ENCODE data around the gene PDXDC1.
A peak's percentile ranks its signal among the peaks of the same experiment; 100 is the strongest.
"Not testable (repeated sequence)": the region's sequence is repeated elsewhere in the genome, so short reads cannot be mapped to it uniquely, and the experiment has no call there.

PDXDC1 gene

DNA sequence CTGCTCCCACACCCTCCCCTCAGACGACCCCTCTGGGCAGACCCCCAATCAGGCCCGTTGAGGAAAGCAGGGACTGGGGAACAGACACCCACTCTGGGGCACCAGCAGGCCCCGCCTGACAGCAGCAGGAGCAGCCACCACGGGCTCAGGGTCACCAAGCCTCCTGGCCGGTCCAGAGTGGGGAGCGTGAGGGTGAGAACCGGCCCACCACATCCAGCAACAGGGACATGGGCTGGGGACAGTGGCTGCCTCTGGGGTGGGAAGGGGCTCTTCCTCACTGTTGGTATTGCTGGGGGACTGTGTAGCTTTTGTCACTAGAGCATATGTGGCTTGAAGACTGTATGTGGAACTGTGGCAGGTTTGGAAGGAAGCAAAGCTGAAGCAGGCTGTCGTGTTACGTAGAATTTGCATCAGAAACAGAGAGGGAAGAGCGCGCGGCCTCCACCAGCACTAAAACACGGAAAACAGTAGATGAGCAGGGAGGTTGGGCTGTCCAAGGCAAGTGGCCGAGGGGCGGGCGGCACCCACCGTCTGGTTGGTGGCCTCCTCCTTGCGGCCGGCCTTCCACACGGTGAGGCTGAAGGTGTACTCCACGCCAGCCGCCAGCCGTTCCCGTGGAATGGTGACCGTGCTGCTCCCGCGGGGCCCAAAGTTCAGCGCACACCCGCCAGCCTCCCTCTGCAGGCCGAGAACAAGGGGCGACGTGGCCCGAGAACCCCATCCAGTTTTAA lies 160.1 kb downstream of the PDXDC1 start:
- DNase-seq (ENCODE audit: low spot score) = not testable (repeated sequence)

GRCh38 chr16:15135483-15136360 lies 160.9 kb downstream of the PDXDC1 start:
- not testable (repeated sequence) for DNase-seq (ENCODE audit: low spot score)

GRCh38 chr16:15137514-15137913 lies 162.7 kb downstream of the PDXDC1 start:
- DNase-seq (ENCODE audit: low spot score) = not testable (repeated sequence)

- not testable (repeated sequence) for DNase-seq (ENCODE audit: low spot score)
Measured at GRCh38 chr16:15140444-15141365, 165.9 kb downstream of the PDXDC1 start.

DNA sequence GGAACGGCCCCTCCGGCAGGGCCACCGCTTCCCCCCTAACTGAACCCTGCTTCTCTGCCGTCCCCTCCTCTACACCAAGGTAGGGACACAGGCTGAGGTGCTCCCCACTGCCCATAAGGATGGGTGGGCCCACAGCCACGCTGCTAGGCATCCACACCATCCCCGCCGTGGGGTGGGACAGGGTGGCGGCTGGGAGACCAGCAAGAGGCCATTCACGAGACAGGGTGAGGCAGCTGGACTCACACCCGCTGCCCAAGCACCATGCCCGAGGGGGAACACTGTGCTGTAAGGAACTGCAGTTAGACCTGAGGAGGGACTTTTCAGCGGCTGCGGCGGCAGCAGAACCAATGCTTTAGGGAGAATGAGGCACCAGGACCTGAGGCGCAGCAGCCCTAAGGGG lies 166.8 kb downstream of the PDXDC1 start:
- no peak for DNase-seq (ENCODE audit: low spot score)

DNA sequence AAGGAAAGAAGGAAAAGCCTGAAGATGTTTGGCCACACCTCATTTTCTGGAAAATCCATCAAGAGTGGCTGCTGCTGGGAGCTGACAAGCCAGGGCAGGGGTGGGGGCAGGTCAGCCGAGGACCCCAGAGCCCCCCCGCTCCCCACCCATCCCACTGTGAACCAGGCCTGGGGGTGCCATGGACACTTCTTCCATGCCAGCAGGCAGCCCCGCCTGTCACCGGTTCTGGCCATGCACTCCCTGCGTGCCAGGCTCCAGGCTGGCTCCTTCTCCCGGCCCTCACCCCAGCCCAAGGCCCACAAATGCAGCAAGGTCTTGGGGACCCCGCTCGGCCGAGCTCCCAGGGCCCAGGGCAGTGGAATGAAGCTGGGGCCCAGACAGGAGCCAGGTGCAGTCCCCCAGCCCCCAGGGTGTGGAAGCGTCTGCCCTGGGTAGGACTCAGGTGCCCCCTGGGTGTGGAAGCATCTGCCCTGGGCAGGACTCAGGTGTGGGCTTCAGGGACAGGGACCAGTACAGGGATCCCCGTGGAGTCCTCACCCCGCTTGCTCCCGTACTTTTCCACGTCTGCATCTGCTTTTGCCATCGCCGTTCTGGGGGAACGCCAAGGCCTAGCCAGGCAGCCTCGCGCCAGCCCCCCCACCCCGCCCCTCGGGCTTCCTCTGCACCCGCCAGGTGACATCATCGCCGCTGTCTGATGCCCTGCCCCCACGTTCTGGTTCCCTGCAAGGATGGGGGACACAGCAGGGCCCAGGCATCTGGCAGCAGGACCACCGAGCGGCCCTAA lies 167.5 kb downstream of the PDXDC1 start:
- not testable (repeated sequence) for DNase-seq (ENCODE audit: low spot score)

DNA sequence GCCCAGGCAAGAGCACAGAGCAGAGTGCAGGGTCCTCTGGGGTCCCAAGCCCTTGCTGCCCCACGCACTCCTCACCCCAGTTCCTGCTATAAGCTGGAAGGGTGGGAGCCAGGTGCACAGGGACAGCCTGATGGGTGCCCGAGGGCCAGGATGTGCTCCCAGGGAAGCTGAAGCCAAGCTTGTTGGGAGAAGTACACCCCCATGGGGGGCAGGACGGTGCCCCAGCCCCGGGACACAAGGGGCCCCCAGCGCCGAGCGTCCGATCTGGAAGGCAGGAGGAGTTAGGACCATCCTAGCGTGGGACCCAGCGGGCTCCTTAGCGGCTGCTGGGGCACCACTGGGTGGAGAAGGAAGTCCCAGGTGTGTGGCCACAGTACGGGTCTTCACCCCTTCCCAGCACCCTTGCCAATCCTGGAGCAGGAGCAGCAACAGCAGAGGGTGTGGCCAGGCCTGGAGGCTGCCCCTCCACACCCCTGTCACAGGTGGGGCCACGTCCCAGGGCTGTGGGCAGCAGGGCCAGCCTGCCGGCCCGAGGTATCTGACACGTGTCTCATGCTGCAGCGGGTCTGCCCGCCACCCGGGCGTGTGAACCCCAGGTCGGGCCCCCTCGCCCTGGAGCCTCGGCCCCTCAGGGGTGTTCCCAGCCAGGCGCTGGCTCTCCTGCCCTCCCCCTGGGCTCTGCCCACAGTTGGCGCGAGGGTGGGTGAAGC lies 168.2 kb downstream of the PDXDC1 start:
- DNase-seq (ENCODE audit: low spot score) = not testable (repeated sequence)

GRCh38 chr16:15143601-15144091 lies 168.8 kb downstream of the PDXDC1 start:
- DNase-seq (ENCODE audit: low spot score) = not testable (repeated sequence)

- DNase-seq (ENCODE audit: low spot score) = not testable (repeated sequence)
Measured at GRCh38 chr16:15144092-15144631, 169.3 kb downstream of the PDXDC1 start.

GRCh38 chr16:15144781-15145417 lies 170.1 kb downstream of the PDXDC1 start:
- not testable (repeated sequence) for DNase-seq (ENCODE audit: low spot score)

- not testable (repeated sequence) for DNase-seq (ENCODE audit: low spot score)
Measured at GRCh38 chr16:15145418-15146263, 170.8 kb downstream of the PDXDC1 start.

- not testable (repeated sequence) for DNase-seq (ENCODE audit: low spot score)
Measured at GRCh38 chr16:15146264-15146662, 171.4 kb downstream of the PDXDC1 start.

DNA sequence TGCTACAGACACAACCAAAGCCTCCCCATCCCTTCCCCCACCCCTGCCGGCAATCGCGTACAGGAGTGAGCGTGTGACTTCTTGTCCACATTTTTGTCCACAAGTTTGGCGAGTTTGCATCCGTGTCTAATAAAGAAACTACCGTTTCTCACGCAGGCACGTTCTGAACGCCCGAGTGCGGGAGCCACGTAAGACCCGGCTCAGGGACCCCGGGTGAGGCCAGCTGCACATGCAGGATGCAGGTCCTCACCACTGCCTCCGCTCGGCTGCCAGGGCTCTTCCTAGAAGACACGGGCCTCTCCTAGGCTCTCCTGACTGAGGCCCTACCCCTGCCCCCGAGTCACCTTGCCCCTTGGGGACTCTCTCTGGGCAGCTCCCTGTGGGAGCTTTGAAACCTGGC lies 174.0 kb downstream of the PDXDC1 start:
- DNase-seq (ENCODE audit: low spot score) = not testable (repeated sequence)

DNA sequence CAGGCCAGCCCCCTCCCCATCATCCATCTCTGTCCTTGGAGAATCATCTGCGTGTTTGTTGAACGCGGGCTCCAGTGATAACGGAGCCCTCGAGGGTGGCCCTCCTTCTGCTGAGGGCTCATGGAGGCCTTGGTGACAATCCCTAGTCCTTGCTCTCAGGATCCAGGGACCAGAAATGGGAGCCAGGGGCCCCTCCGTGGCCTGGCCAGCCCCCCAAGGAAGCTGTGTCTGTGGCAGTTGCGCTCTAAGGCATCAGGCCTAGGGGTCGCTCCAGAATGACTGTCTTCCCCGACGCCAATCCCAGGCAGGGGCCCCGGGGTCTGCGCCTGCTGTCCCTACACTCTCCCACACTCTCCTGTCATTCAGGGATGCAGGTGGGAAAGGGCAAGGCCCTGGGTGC lies 174.4 kb downstream of the PDXDC1 start:
- DNase-seq (ENCODE audit: low spot score) = not testable (repeated sequence)

DNA sequence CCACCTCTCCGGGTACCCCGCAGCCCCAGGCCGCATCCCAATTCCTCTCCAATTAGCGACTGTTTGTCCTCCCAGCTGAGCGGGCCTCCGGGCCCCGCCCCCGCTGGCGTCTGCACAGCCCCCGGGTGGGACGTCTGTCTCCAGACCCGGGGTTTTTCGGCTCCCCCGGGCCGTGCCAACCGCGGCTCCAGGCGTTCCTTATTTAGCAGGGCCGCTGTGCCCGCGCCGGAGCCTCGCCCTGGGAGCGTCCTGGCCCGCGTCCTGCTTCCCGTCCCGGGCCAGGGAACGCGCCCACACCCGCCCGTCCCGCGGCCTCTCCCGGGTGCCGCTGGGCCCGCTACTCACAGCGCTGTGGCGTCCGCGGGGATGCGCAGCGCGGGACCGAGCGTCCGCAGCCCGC lies 179.2 kb downstream of the PDXDC1 start:
- peak; percentile 27 for DNase-seq (ENCODE audit: low spot score)

GRCh38 chr16:15154650-15155562 lies 180.1 kb downstream of the PDXDC1 start:
- peak; percentile 94 for DNase-seq (ENCODE audit: low spot score)

- DNase-seq (ENCODE audit: low spot score) = not testable (repeated sequence)
Measured at GRCh38 chr16:15157644-15158043, 182.8 kb downstream of the PDXDC1 start.

All from activated CD4-positive, alpha-beta T cell treated with anti-CD3 and anti-CD28 coated beads, Interleukin-2, Interleukin-4, amounts not matched to agents 100 ng/mL and 50 ng/mL, durations not matched to agents 16 hours and 8 hours (primary cell).